ELR (cell line): Measurements from ENCODE around the gene IL1A.

ENCODE experiments used
- DNase-seq: peaks from one replicate; pipeline ENCODE4 v3.0.0-alpha.2; 2015; ENCODE audit warnings: low read depth

The IL1A gene, protein sequence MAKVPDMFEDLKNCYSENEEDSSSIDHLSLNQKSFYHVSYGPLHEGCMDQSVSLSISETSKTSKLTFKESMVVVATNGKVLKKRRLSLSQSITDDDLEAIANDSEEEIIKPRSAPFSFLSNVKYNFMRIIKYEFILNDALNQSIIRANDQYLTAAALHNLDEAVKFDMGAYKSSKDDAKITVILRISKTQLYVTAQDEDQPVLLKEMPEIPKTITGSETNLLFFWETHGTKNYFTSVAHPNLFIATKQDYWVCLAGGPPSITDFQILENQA

DNA sequence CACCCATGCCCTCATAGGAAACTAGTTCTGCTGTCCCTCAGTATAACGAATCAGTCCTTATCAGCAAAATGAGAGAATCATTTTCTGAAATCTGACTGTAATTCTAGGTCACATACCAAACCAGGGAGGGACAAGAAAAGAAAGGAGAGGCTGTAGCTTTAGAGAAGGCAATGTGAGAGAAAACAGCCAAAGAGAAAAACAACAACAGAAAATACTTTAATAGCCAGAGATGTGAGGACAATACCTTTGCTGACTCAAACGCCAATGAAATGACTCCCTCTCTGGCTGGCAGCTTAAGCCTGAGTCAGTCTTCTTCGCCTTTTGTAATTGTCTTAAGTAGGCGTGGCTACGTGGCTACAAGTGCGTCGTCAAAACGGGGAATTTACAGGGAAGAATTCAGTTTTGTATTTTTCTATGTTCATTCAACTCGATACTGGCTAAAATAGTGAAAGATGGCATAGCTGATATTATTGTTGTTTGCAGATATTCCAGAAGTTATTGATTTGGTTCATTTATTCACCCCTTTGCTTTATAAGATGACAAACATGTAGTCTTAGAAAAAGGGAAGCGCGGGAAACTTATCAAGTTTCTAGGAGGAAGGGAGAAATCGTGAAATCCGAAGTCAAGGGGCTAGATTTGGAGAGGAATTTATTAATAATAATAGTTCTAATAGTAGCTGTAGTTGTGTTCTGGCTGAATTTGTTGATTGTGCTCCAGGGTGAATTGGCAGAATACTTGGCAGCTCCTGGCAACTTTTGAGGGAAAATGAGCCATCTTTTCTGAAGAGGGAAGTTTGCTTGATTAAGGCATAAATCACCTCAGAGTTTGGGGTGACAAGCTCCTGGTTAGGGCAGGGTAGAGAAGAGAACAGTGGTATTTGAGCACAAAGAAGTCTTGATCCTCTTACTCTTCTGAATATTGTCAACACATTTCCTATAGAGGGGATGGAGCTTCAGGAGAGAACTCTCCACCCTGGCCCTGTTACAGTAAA lies at the start of gene IL1A:
IL1A (minus strand) TSS at position 295 of the 991 bp plus-strand sequence. CDS start 723 bp downstream, outside the sequence.
- peak; percentile 94 for DNase-seq

DNA sequence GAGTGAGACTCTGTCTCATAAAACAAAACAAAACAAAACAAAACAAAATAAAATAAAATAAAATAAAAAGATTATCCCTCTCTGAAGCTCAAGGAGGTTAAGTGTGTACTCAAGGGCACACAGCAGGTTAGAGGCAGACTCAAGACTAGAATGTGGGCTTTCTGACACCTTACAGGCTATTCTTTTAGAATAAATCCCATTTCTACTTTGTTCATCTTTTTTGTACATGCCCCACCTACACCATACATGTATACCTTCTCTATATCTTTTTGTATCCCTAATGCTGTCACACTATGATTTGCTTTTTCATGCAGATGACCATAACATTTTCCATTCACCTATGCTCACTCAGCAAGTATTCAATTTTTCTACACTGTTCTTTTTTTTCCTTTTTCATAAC lies 49.7 kb upstream of the IL1A start:
- DNase-seq, result no peak

GRCh38 chr2:112833639-112833931 lies 49.3 kb upstream of the IL1A start:
- peak; percentile 62 for DNase-seq

GRCh38 chr2:112832841-112833638 lies 48.7 kb upstream of the IL1A start:
- peak; percentile 42 for DNase-seq

DNA sequence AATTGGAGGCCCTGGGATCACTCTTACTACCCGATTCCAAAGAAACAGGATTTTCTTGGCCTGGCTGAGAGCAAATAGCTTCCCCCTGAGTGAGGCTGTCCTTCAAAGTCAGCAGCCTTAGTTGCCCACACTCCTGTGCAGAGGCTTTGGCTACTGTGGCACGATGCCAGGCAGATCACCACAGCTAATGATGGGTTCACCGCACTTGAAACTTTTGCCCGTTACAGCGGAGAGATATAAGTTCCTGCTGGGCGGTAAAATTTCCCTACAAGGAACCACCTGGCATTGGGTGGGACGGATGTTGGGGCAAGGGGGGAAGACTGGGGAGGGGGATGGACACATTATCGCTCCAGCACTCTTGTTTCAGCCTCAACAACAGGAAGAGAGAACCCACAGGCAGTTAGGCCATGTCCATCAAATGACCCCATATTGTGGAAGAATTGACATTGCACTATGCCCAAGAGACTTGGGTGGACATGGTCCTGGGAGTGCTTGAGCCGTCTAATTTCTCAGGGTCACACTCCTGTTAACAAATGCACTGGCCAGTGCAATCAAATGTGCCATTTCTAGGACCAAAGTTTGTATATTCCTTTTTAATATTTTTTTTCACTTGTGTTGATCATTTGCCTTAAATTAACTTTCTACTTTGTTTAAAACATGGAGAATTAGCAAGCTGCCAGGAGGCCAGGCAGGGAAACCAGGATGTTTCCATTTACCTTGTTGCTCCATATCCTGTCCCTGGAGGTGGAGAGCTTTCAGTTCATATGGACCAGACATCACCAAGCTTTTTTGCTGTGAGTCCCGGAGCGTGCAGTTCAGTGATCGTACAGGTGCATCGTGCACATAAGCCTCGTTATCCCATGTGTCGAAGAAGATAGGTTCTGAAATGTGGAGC lies 47.9 kb upstream of the IL1A start:
- DNase-seq, result peak; percentile 65

- DNase-seq, result peak; percentile 63
These were observed 47.2 kb upstream of the IL1A start for GRCh38 chr2:112831513-112831845.

DNA sequence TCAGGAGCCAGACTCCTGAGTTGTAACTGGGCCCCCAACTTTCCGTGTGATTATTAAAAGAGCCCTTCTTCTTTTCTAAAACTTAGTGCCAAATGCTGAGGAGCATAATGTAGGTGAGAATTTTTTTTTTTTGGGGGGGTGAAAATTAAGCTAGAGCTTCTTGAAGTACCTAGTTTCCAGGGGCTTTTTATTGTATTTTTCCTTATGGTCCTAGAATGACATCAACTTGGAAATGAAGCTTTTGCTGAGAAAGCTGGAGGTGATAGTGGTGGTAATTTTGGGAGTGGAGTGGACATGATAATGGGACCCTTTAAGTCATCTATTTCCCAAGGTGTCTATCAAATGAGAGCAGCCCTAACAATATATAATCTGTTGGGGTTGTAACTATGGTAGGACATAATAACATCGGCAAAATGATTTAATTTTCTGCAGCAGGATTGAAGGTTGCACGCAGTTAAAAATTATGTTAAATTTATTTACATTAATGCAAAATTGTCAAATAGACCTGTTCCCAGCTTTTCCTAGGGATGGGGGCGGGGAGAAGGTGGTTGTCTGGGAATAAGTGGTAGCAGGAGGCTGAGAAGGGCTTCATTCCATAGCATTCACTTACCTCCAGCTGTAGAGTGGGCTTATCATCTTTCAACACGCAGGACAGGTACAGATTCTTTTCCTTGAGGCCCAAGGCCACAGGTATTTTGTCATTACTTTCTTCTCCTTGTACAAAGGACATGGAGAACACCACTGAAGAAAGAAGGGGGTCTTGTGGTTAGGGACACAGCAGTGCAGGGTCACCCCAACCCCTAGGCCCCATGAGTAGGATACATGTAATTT lies 46.6 kb upstream of the IL1A start:
- DNase-seq, result no peak

GRCh38 chr2:112829961-112830681 lies 45.8 kb upstream of the IL1A start:
- DNase-seq, result peak; percentile 75

- peak; percentile 79 for DNase-seq
These were observed 45.0 kb upstream of the IL1A start for GRCh38 chr2:112829101-112829960.

- peak; percentile 60 for DNase-seq
These were observed 44.0 kb upstream of the IL1A start for GRCh38 chr2:112828251-112828691.

GRCh38 chr2:112827604-112828185 lies 43.4 kb upstream of the IL1A start:
- no peak for DNase-seq

- no peak for DNase-seq
These were observed 42.7 kb upstream of the IL1A start for GRCh38 chr2:112827009-112827408.

- DNase-seq, result peak; percentile 39
These were observed 41.4 kb upstream of the IL1A start for GRCh38 chr2:112825706-112826105.

DNA sequence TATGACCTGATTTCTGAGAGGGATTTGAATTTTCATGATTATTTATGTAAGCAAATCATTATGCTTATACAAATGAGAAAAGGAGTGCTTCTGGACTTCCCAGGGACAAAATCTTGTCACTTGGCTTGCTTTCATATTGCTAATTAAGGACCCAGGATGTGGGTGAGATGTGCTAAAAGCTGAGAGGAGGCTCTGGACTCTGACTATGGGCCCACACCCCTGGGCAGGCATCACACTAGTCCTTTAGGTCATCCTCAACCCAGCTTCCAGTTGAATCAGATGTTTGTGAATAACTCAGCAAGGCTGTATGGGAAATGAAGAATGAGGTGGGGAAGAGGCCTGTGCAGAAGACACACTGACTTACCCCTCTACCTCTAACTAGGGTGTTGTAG lies 40.4 kb upstream of the IL1A start:
- DNase-seq, result no peak

GRCh38 chr2:112821682-112822081 lies 37.4 kb upstream of the IL1A start:
- DNase-seq, result no peak

GRCh38 chr2:112821142-112821541 lies 36.8 kb upstream of the IL1A start:
- peak; percentile 49 for DNase-seq

- no peak for DNase-seq
These were observed 36.0 kb upstream of the IL1A start for GRCh38 chr2:112820343-112820742.

DNA sequence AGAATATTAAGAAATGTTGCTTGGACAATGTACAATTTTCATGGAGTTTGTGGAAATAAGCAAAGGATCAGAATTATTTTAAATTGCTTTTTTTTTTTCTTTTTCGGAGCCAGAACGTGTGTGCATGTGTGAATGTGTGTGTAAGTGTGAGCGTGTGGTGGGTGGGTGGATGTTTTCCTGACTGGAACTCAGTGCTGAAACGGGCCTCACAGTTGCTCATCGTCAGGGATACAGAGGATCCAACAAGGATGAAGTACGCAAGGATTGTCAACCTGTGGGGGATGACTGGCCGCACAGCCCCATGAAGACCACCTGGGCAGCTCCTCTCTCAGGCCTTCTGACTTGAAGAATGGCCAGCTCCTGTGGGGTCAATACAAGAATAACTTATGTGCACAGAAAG lies 34.8 kb upstream of the IL1A start:
- DNase-seq, result no peak
